Endothelial cell of umbilical vein (primary cell): ENCODE measurements around the gene OXSR1. TPM values are rescaled to one million over a fixed set of nuclear protein-coding genes. Genes with fewer than 3 reads are reported as not detected.

Experiments used
- BruUV-seq: library from RNA; stranded (reverse); fragments of 400-500 nt; replicated peaks from 2 replicates; lab custom pipeline; 2021; lab: Mats Ljungman, UMichigan
- CTCF ChIA-PET: fragments of 300-600, 350-600 bp; sonication (Branson Sonifier 250); formaldehyde crosslinking; loops from one replicate; lab custom pipeline; 2021; ENCODE audit warnings: antibody characterized with exemption, inconsistent platforms; lab: Charles Lee
- POLR2A ChIA-PET: fragments of 300-600, 350-600 bp; sonication (Branson Sonifier 250); formaldehyde crosslinking; loops from one replicate; lab custom pipeline; 2021; ENCODE audit warnings: antibody characterized with exemption, inconsistent platforms; lab: Charles Lee
- DNase-seq: peaks from one replicate; pipeline ENCODE4 v3.0.0-alpha.2; 2011; ENCODE audit warnings: low read depth, low spot score
- FAIRE-seq: peaks from 2 replicates; lab custom pipeline; 2011; peaks lifted over from hg19 to GRCh38; lab: Jason Lieb, UNC
- H2AFZ ChIP-seq: 2 replicates; pipeline ENCODE4 v1.6.0; 2012; ENCODE audit warnings: low read depth, low read length, control low read depth, inconsistent platforms
- H3K27ac ChIP-seq: 2 replicates; pipeline ENCODE4 v1.5.1; 2011; ENCODE audit warnings: low read depth, mild to moderate bottlenecking, control low read depth, low read length, moderate library complexity; ENCODE audit not compliant: insufficient read depth
- H3K27me3 ChIP-seq, 2 experiments: 2 replicates each; pipeline versions ENCODE4 v1.6.0 to v1.6.1; 2011; ENCODE audit warnings: low read length in 2 of 2, mixed read lengths in 1 of 2; ENCODE audit not compliant: control insufficient read depth in 2 of 2, insufficient read depth in 2 of 2
- H3K36me3 ChIP-seq, 2 experiments: 2 replicates in 1 of 2; 3 replicates in 1 of 2; pipeline ENCODE4 v1.5.1; 2011; ENCODE audit warnings: low read length in 2 of 2, mild to moderate bottlenecking in 1 of 2, moderate library complexity in 1 of 2; ENCODE audit not compliant: control insufficient read depth in 2 of 2, insufficient read depth in 2 of 2; ENCODE audit errors: extremely low read depth in 1 of 2
- H3K4me1 ChIP-seq: 3 replicates; pipeline ENCODE4 v1.5.1; 2011; ENCODE audit warnings: mild to moderate bottlenecking, low read length; ENCODE audit not compliant: control insufficient read depth, insufficient read depth; ENCODE audit errors: extremely low read depth
- H3K4me2 ChIP-seq: 2 replicates; pipeline ENCODE4 v1.6.1; 2011; ENCODE audit warnings: low read length, control low read depth, mixed read lengths; ENCODE audit not compliant: insufficient read depth
- H3K4me3 ChIP-seq, 3 experiments: fragments of 200-600 bp in 1 of 3; sonication (generic), shearing (Covaris generic) in 1 of 3; replicated peaks in 1 of 3; 2 replicates each; pipeline ENCODE4 v1.5.1; 2011 to 2016; ENCODE audit warnings: control low read depth in 3 of 3, low read length in 3 of 3, mild to moderate bottlenecking in 2 of 3, inconsistent platforms in 1 of 3, low read depth in 1 of 3, moderate library complexity in 1 of 3; ENCODE audit not compliant: insufficient read depth in 1 of 3
- H3K79me2 ChIP-seq: 2 replicates; pipeline ENCODE4 v1.6.0; 2012; ENCODE audit warnings: low read length, inconsistent platforms; ENCODE audit not compliant: control insufficient read depth, insufficient read depth
- H3K9ac ChIP-seq: replicated peaks from 2 replicates; pipeline ENCODE3; 2011; ENCODE audit warnings: low read length, control low read depth; ENCODE audit not compliant: insufficient read depth; ENCODE audit errors: extremely low read depth
- H3K9me1 ChIP-seq: replicated peaks from 3 replicates; pipeline ENCODE4 v1.6.0; 2011; ENCODE audit warnings: mild to moderate bottlenecking, low read length; ENCODE audit not compliant: control insufficient read depth, insufficient read depth; ENCODE audit errors: extremely low read depth
- H3K9me3 ChIP-seq: replicated peaks from 2 replicates; pipeline ENCODE4 v1.5.1; 2012; ENCODE audit warnings: low read length, inconsistent platforms; ENCODE audit not compliant: control insufficient read depth, insufficient read depth
- H4K20me1 ChIP-seq: replicated peaks from 2 replicates; pipeline ENCODE3; 2011; ENCODE audit warnings: mild to moderate bottlenecking, low read length; ENCODE audit not compliant: control insufficient read depth, insufficient read depth; ENCODE audit errors: extremely low read depth
- CTCF ChIP-seq, 2 donors: IDR thresholded peaks; 1 replicate in 1 of 2; 2 replicates in 1 of 2; pipeline ENCODE4 v1.5.1; 2011; ENCODE audit warnings: low read length in 2 of 2, mild to moderate bottlenecking in 2 of 2, moderate library complexity in 2 of 2, control low read depth in 1 of 2, inconsistent platforms in 1 of 2, low read depth in 1 of 2; ENCODE audit not compliant: insufficient read depth in 1 of 2; ENCODE audit errors: extremely low read depth in 1 of 2
- EZH2 ChIP-seq: IDR thresholded peaks from 2 replicates; pipeline ENCODE4 v1.6.1; 2012; ENCODE audit warnings: borderline replicate concordance, low read depth, mild to moderate bottlenecking, moderate library complexity, low read length, inconsistent platforms; ENCODE audit not compliant: severe bottlenecking
- GATA2 ChIP-seq: IDR thresholded peaks from 2 replicates; pipeline ENCODE4 v1.7.0; 2011; ENCODE audit warnings: low read depth, mild to moderate bottlenecking, moderate library complexity, mixed read lengths, low read length; ENCODE audit not compliant: insufficient read length, insufficient read depth
- JUN ChIP-seq: IDR thresholded peaks from 2 replicates; pipeline ENCODE4 v1.6.1; 2011; ENCODE audit warnings: borderline replicate concordance, low read depth; ENCODE audit not compliant: insufficient read length, insufficient read depth
- MAX ChIP-seq: IDR thresholded peaks from 2 replicates; pipeline ENCODE4 v1.6.1; 2011; ENCODE audit not compliant: insufficient read depth, insufficient read length
- MYC ChIP-seq: IDR thresholded peaks from one replicate; pipeline ENCODE4 v1.6.1; 2011; ENCODE audit warnings: mild to moderate bottlenecking, low read depth, low read length
- POLR2A ChIP-seq: IDR thresholded peaks from 2 replicates; pipeline ENCODE4 v1.6.1; 2012; ENCODE audit warnings: low read depth, mild to moderate bottlenecking, control low read depth, low read length
- POLR2AphosphoS5 ChIP-seq: IDR thresholded peaks from 2 replicates; pipeline ENCODE4 v1.6.1; 2012; ENCODE audit warnings: low read depth, mild to moderate bottlenecking, control low read depth, low read length, moderate library complexity; ENCODE audit not compliant: insufficient read depth
- dilution Hi-C: fragments of 300-500 bp; cut with MboI; formaldehyde crosslinking; loops from one replicate; pipeline ENCODE4 v1.15.0; 2019; ENCODE audit warnings: low sequenced_read_pairs; ENCODE audit not compliant: extremely low pct_ligation_motif_present
- intact Hi-C: fragments of 100-400 bp; cut with micrococcal nuclease; formaldehyde crosslinking; loops from one replicate; pipeline ENCODE4 v1.10.0; 2022
- polyA plus RNA-seq, 4 experiments: library from polyadenylated mRNA; depleted of rRNA in 3 of 4; stranded (reverse) in 3 of 4; unstranded in 1 of 4; fragments of >200 nt; gene quantifications; 2 replicates each; pipeline versions ENCODE4 v1.2.1 to v1.2.3, GENCODE V29; 2011 to 2012; ENCODE audit warnings: missing spikeins in 1 of 4
- total RNA-seq: library from RNA; stranded (reverse); gene quantifications from 2 replicates; pipeline ENCODE4 v1.2.3, GENCODE V29; 2021

The OXSR1 gene
- total and polyA plus RNA-seq, 2 donors (not counting 3 experiments of a cell fraction or from before 2014, with no cell fraction given) = 15.1 to 32.9 TPM

- no peaks in the 10 kb centered on the region for H3K27me3 ChIP-seq
- no peak for TF ChIP-seq JUN
- no peak for TF ChIP-seq CTCF (IDR thresholded peaks at IDR 0.05; ENCODE audit: extremely low read depth in 1 of 2, insufficient read depth in 1 of 2, low read depth in 1 of 2, low read length in 2 of 2)
- no peak for TF ChIP-seq EZH2
- no peak overlapping the region for H3K4me3 ChIP-seq
- no peak for DNase-seq
- peaks cover 6 to 7% of the 10 kb centered on the region in 2 experiments for H3K36me3 ChIP-seq
- dilution Hi-C loops = no loop called here
- H3K9me1 ChIP-seq = no peaks in the 10 kb centered on the region
- no peak overlapping the region for H2AFZ ChIP-seq
- no peak for FAIRE-seq
- no TSS peak for BruUV-seq
- no peaks in the 10 kb centered on the region for H3K4me1 ChIP-seq
- no peaks in the 10 kb centered on the region for H3K79me2 ChIP-seq
- ChIA-PET POLR2A (no interaction called here), CTCF (no interaction called here)
- no peak overlapping the region for H3K4me2 ChIP-seq
- intact Hi-C loops = no loop called here
- H3K27ac ChIP-seq = no peak overlapping the region
- no peaks in the 10 kb centered on the region for H4K20me1 ChIP-seq
- H3K9ac ChIP-seq = no peak overlapping the region
- no peaks in the 10 kb centered on the region for H3K9me3 ChIP-seq
Measured at GRCh38 chr3:38221005-38221404, 55.7 kb downstream of the OXSR1 start.

- dilution Hi-C loops (no loop called here), intact Hi-C loops (no loop called here)
- no peak overlapping the region for H2AFZ ChIP-seq
- H3K36me3 ChIP-seq = peaks cover 4 to 6% of the 10 kb centered on the region in 2 experiments
- no peaks in the 10 kb centered on the region for H3K9me1 ChIP-seq
- TF ChIP-seq GATA2 (no peak), MYC (no peak), MAX (no peak), POLR2AphosphoS5 (no peak), EZH2 (no peak), POLR2A (no peak), JUN (no peak)
- ChIA-PET POLR2A (no interaction called here), CTCF (no interaction called here)
- H3K27me3 ChIP-seq = no peaks in the 10 kb centered on the region
- no peak overlapping the region for H3K9ac ChIP-seq
- BruUV-seq = no TSS peak
- DNase-seq = no peak
- H3K9me3 ChIP-seq = no peaks in the 10 kb centered on the region
- H3K4me3 ChIP-seq = no peak overlapping the region
- H3K79me2 ChIP-seq = no peaks in the 10 kb centered on the region
- FAIRE-seq = no peak
- H3K27ac ChIP-seq = no peak overlapping the region
- H3K4me2 ChIP-seq = no peak overlapping the region
- H4K20me1 ChIP-seq = no peaks in the 10 kb centered on the region
- H3K4me1 ChIP-seq = no peaks in the 10 kb centered on the region
Measured at GRCh38 chr3:38222032-38222634, 56.8 kb downstream of the OXSR1 start.
